GM12878 (cell line): ENCODE measurements around the gene MYO16.

ENCODE experiments used
- RB1 ChIP-seq: fragments of 450-650 bp; formaldehyde crosslinking; IDR thresholded peaks from 2 replicates; pipeline ENCODE4 v1.6.1; 2017; ENCODE audit warnings: mild to moderate bottlenecking, borderline replicate concordance
- TF ChIP-seq, protein P1 (sequence below), 3 experiments: IDR thresholded peaks in 2 of 3; conservative IDR thresholded peaks in 1 of 3; 2 replicates each; pipeline ENCODE4 v1.5.1; 2011; ENCODE audit warnings: low read depth in 3 of 3, low read length in 3 of 3, mild to moderate bottlenecking in 3 of 3, control low read depth in 2 of 3, moderate library complexity in 2 of 3, inconsistent platforms in 1 of 3, mixed read lengths in 1 of 3; ENCODE audit not compliant: control insufficient read depth in 2 of 3, insufficient read depth in 1 of 3; ENCODE audit errors: extremely low read depth in 1 of 3

DNA sequence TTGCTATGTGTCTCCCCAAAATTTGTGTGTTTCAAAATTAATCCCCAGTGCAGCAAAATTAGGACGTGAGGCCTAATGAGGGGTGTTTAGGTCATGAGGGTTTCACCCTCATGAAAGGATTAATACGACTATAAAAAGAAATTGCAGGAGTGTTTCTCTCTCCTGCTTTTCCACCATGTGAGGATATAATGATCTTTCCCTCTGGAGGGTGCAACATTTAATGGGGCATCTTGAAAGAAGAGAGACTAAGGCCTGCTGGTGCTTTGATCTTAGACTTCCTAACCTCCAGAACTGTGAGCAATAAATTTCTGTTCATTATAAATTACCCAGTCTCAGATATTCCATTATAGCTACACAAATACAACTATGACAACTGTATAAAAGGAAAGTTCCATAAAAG, 183.2 kb downstream of the MYO16 start:
- TF ChIP-seq, protein P1, sequence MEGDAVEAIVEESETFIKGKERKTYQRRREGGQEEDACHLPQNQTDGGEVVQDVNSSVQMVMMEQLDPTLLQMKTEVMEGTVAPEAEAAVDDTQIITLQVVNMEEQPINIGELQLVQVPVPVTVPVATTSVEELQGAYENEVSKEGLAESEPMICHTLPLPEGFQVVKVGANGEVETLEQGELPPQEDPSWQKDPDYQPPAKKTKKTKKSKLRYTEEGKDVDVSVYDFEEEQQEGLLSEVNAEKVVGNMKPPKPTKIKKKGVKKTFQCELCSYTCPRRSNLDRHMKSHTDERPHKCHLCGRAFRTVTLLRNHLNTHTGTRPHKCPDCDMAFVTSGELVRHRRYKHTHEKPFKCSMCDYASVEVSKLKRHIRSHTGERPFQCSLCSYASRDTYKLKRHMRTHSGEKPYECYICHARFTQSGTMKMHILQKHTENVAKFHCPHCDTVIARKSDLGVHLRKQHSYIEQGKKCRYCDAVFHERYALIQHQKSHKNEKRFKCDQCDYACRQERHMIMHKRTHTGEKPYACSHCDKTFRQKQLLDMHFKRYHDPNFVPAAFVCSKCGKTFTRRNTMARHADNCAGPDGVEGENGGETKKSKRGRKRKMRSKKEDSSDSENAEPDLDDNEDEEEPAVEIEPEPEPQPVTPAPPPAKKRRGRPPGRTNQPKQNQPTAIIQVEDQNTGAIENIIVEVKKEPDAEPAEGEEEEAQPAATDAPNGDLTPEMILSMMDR (IDR thresholded peaks at IDR 0.05 in 2 of 3, conservative IDR thresholded peaks at IDR 0.05 in 1 of 3; ENCODE audit: control insufficient read depth in 2 of 3, extremely low read depth in 1 of 3, insufficient read depth in 1 of 3, low read depth in 3 of 3, low read length in 3 of 3): no peak
- no peak for TF ChIP-seq RB1
